Measurements from ENCODE around the gene PAF1. TPM values are rescaled to one million over a fixed set of nuclear protein-coding genes. Genes with fewer than 3 reads are reported as not detected.

Gene PAF1
- total and polyA plus RNA-seq, 2 of the 13 experiments (the other 11 are each of a cell fraction or from before 2014, with no cell fraction given): 30.2 to 31.1 TPM

- no peak for TF ChIP-seq NFE2L1 (CRISPR knock-in tag; IDR thresholded peaks at IDR 0.05; ENCODE audit: borderline replicate concordance)
- no peak for TF ChIP-seq AHR (CRISPR knock-in tag; IDR thresholded peaks at IDR 0.05)
- no peak for TF ChIP-seq HIVEP1 (CRISPR knock-in tag; IDR thresholded peaks at IDR 0.05)
- no peak for TF ChIP-seq GLI4 (CRISPR knock-in tag; IDR thresholded peaks at IDR 0.05; ENCODE audit: borderline replicate concordance)
- TF ChIP-seq ZNF383 (CRISPR knock-in tag; IDR thresholded peaks at IDR 0.05; ENCODE audit: borderline replicate concordance): no peak
- TF ChIP-seq ZNF543 (CRISPR knock-in tag; IDR thresholded peaks at IDR 0.05): no peak
- TF ChIP-seq SKI (IDR thresholded peaks at IDR 0.05; ENCODE audit: partially characterized antibody): peak; percentile 18
- no peak for TF ChIP-seq ZNF326 (CRISPR knock-in tag; IDR thresholded peaks at IDR 0.05; ENCODE audit: borderline replicate concordance)
- no peak for TF ChIP-seq ZNF33B (CRISPR knock-in tag; IDR thresholded peaks at IDR 0.05)
- TF ChIP-seq ZNF484 (CRISPR knock-in tag; IDR thresholded peaks at IDR 0.05; ENCODE audit: borderline replicate concordance, low read depth): no peak
- 0 out of 2 replicates have a peak, but pooled peaks have one; percentile 19 for TF ChIP-seq ZNF441 (CRISPR knock-in tag; IDR thresholded peaks at IDR 0.05; ENCODE audit: borderline replicate concordance)
- no peak for TF ChIP-seq RELA (CRISPR knock-in tag; IDR thresholded peaks at IDR 0.05)
- TF ChIP-seq NFE2L2 (IDR thresholded peaks at IDR 0.05; ENCODE audit: low read length): no peak
- TF ChIP-seq E2F1 (CRISPR knock-in tag; IDR thresholded peaks at IDR 0.05): no peak
- peak; percentile 77; the same call in 1 of the 2 replicates for TF ChIP-seq PRDM10 (CRISPR knock-in tag; IDR thresholded peaks at IDR 0.05; ENCODE audit: low read depth)
- no peak for TF ChIP-seq RBM22 (optimal IDR thresholded peaks at IDR 0.05; ENCODE audit: low read length)
- TF ChIP-seq NR2C2 (CRISPR knock-in tag; IDR thresholded peaks at IDR 0.05; ENCODE audit: borderline replicate concordance): no peak
- no peak for TF ChIP-seq MAFK (conservative IDR thresholded peaks at IDR 0.05 in 1 of 2, IDR thresholded peaks at IDR 0.05 in 1 of 2; ENCODE audit: low read length in 2 of 2)
- no peak for TF ChIP-seq REL (CRISPR knock-in tag; conservative IDR thresholded peaks at IDR 0.05)
- no peak for TF ChIP-seq HOXD1 (CRISPR knock-in tag; IDR thresholded peaks at IDR 0.05)
- TF ChIP-seq ZNF614 (CRISPR knock-in tag; IDR thresholded peaks at IDR 0.05; ENCODE audit: borderline replicate concordance): no peak; the same call in 1 of the 2 replicates
- TF ChIP-seq TOE1 (CRISPR knock-in tag; IDR thresholded peaks at IDR 0.05): no peak
- no peak for TF ChIP-seq ZNF124 (CRISPR knock-in tag; IDR thresholded peaks at IDR 0.05)
- no peak for TF ChIP-seq ADNP (CRISPR knock-in tag; IDR thresholded peaks at IDR 0.05)
- 0 out of 2 replicates have a peak, but pooled peaks have one; percentile 69 for TF ChIP-seq ZNF430 (CRISPR knock-in tag; IDR thresholded peaks at IDR 0.05)
- TF ChIP-seq ZMAT5 (CRISPR knock-in tag; IDR thresholded peaks at IDR 0.05; ENCODE audit: borderline replicate concordance, low read depth): no peak
- no peak for TF ChIP-seq ZFP1 (CRISPR knock-in tag; IDR thresholded peaks at IDR 0.05)
Measured at GRCh38 chr19:39428283-39429112, 37.6 kb upstream of the PAF1 start (continued).

All from HepG2 (cell line).